Measurements from ENCODE around the gene DSCAM. TPM values are rescaled to one million over a fixed set of nuclear protein-coding genes. Genes with fewer than 3 reads are reported as not detected.

The DSCAM gene
- total RNA-seq, 1 experiment from 2014 or later, result 0.13 TPM

- ATAC-seq (no peak), DNase-seq (ENCODE audit: low spot score) (no peak)
- Mint-ChIP-seq H3K36me3 (no peaks in the 10 kb centered on the region), H3K4me3 (no peak overlapping the region), H3K27ac (no peak overlapping the region), H3K9me3 (peaks cover under 1% of the 10 kb centered on the region), H3K4me1 (peaks cover 17% of the 10 kb centered on the region), H3K27me3 (ENCODE audit: low read depth) (no peaks in the 10 kb centered on the region; the same call in 1 of the 2 replicates)
- CTCF ChIA-PET, result no interaction called here
- TF ChIP-seq ZBTB21 (CRISPR knock-in tag; IDR thresholded peaks at IDR 0.05; ENCODE audit: borderline replicate concordance), result no peak
- no peak for TF ChIP-seq ZNF512 (CRISPR knock-in tag; IDR thresholded peaks at IDR 0.05; ENCODE audit: borderline replicate concordance)
- POLR2A ChIA-PET, result no interaction called here
Observed at GRCh38 chr21:40053007-40053406, 794.0 kb downstream of the DSCAM start.

- H3K4me1 Mint-ChIP-seq, result peaks cover 17% of the 10 kb centered on the region
Observed at GRCh38 chr21:40052276-40052675, 794.7 kb downstream of the DSCAM start.

More at GRCh38 chr21:40052276-40052675, 794.7 kb downstream of the DSCAM start:
- Mint-ChIP-seq H3K4me3 (no peak overlapping the region), H3K27me3 (ENCODE audit: low read depth) (no peaks in the 10 kb centered on the region; the same call in 1 of the 2 replicates), H3K36me3 (no peaks in the 10 kb centered on the region), H3K9me3 (no peaks in the 10 kb centered on the region), H3K27ac (no peak overlapping the region)
- TF ChIP-seq ERG (CRISPR knock-in tag; IDR thresholded peaks at IDR 0.05) (no peak), ZNF121 (CRISPR knock-in tag; IDR thresholded peaks at IDR 0.05) (no peak), FOXJ3 (CRISPR knock-in tag; IDR thresholded peaks at IDR 0.05; ENCODE audit: borderline replicate concordance) (no peak), ZNF532 (CRISPR knock-in tag; IDR thresholded peaks at IDR 0.05; ENCODE audit: borderline replicate concordance) (no peak), USF1 (CRISPR knock-in tag; IDR thresholded peaks at IDR 0.05) (no peak), MXD4 (CRISPR knock-in tag; IDR thresholded peaks at IDR 0.05; ENCODE audit: borderline replicate concordance) (no peak), FOXK1 (CRISPR knock-in tag; IDR thresholded peaks at IDR 0.05) (no peak)
- CTCF ChIA-PET, result interaction anchor here (2.1 kb wide), 1 partner anchor 68 kb away, joined by 7 read pairs; no protein-coding TSS in a partner anchor
- POLR2A ChIA-PET, result no interaction called here
- no peak for DNase-seq (ENCODE audit: low spot score)
- no peak for ATAC-seq
